Measurements from ENCODE around the gene UBE2Q2.
"Not testable (repeated sequence)": the region's sequence is repeated elsewhere in the genome, so short reads cannot be mapped to it uniquely, and the experiment has no call there.

UBE2Q2 gene

DNA sequence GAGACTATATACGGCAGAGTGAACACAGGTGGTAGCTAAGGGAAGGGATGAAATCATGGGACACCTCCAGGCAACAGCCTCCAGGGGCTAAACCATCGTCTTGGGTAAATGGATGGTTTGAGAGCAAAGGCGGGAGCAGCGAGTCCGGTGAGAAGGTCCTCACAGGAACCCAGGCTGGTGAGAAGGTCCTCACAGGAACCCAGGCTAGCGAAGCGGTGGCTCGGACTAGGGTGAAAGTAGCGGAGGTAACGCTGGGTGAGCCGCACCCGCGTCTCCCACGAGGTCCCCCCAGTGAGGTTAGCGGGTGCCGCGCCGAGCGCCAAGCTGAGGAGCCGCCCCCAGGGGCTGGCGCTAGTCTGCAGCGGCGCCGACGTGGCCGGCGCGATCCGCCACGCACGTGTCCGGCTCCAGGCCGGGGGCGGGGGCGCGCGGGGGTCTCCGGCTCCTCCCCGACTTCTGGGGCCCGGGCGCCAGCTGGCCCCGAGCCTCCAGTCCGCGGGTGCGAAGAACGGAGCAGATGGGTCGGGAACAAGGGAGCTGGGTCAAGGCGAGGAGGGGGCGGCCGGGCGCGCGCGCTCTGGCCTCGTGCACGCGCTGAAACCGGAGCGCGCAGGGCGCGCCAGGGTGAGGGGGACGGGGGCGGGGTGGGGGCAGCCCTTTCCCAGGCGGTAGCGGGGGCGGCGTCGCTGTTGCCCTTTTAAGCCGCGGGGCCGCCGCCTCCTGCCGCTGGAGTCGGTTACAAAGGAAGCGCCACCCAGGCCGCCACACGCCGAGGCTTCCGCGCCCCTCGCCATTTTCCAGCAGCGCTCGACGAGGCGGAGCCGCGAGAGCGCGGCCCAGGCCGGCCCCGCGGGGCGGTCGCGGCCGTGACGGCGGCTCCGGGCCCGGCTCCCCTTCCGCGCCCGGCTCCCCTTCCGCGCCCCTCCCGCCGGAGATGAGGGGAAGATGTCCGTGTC, at the start of gene UBE2Q2:
Gene UBE2Q2 (plus strand): TSS at position 726 of the 956 bp plus-strand sequence. CDS start 220 bp downstream, at position 946.
- peak; percentile 33 to 74 (median 37) for DNase-seq (ENCODE audit: low read depth in 3 of 3)

DNA sequence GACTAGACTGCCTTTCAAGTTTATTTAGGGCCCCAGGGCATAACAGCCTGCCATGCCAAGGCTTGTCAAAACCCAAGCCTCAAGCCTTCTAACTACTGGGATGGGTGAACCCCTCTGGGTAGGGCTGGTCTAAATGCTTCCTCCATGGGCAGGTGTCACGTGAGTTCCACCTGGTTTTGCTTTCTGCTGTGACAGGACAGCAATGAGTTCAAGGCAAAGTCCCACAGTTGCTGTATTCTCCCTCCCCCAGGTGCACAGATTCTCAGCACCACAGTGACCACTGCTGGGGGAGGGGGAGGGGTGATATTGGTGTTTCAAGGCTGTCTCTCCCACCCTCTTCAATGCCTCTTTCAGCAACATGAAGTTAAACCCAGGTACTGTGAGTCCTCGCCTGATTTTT, 46.9 kb upstream of the UBE2Q2 start:
- DNase-seq (ENCODE audit: low read depth in 3 of 3), result no peak

GRCh38 chr15:75797146-75797545, 46.1 kb upstream of the UBE2Q2 start:
- not testable (repeated sequence) for DNase-seq (ENCODE audit: low read depth in 3 of 3)

DNA sequence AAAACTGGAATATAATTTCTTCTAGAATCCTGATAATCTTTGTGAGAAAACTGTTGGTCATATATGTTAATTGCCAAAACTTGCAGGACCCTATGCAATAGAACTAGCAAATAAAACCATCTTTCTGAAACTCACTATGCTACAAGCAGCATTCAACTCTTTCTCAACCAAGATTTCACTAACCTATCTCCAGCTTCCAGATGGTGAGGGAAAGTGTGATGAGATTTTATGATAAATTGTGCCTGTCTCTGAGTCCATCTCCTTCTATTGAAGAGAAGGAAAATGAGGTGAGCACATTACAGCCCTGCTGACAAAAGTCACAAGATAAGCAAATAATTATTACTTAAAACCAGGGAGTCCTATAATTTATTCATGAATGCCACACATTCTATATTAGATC, 44.1 kb upstream of the UBE2Q2 start:
- DNase-seq (ENCODE audit: low read depth in 3 of 3), result no peak

DNA sequence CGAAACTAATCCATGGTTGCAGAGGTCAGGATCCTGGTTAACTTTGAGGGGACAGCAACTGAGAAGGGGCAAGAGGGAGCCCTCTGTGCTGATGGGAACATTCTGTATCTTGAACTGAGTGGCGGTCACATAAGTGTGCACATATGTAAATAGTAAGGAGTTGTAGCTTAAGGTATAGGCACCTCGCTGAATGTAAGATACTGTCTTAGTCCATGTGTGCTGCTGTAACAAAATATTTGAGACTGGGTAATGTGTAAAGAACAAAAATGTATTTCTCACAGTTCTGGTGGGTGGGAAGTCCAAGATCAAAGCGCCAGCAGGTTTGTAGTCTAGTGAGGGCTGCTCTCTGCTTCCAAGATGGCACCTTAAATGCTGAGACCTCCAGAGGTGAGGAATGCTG, 42.8 kb upstream of the UBE2Q2 start:
- not testable (repeated sequence) for DNase-seq (ENCODE audit: low read depth in 3 of 3)

DNA sequence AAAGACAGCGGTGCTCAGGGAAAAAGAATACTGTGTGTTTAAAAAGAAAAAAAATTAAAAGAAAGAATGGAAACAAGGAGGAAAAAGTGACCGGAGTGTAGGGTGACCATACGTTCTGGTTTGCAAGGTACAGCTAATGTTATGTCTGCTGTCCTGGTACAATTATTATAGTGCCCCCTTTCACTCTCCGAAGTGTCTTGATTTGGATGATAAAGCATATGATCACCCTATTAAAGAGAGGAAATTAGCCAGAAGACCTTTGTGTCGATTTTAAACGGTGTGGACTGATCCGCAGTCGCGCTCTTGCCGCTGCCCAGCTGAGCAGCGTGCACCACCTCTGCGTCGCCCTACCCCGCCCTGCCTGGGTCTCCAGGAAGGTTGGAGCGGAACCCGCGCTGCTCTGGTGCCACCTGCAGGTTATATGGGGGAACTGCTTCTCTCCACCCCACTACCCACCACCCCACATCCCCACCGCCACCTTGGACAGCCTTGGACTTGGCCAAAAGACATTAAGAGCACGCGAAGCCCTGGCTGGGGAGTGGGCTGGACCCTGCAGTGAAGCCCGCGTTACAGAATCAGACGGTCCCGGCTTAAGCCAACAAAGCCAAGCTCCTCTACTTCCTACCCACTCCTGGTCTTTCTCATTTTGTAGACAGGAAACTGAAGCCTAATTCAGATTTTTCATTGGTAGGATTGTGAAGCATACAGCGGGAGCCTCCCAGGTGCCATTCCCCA, 41.2 kb upstream of the UBE2Q2 start:
- DNase-seq (ENCODE audit: low read depth in 3 of 3), result peak; percentile 62 to 79 (median 67)

DNA sequence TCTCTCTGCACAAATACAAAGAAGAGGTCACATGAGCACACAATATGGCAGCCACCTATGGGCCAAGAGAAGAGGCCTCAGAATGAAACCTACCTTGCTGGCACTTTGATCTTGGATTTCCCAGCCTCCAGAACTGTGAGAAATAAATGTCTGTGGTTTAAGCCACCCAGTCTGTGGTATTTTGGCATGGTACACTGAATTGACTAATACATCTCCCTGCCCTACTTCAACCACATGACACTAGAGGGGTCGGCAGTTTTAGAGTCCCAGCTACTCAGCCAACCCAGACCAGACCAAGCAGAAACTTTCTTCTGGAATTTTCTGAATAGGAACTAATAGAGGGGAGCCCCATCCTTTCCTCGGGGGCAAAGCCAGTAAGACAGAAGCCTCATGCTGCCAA, 35.8 kb upstream of the UBE2Q2 start:
- not testable (repeated sequence) for DNase-seq (ENCODE audit: low read depth in 3 of 3)

DNA sequence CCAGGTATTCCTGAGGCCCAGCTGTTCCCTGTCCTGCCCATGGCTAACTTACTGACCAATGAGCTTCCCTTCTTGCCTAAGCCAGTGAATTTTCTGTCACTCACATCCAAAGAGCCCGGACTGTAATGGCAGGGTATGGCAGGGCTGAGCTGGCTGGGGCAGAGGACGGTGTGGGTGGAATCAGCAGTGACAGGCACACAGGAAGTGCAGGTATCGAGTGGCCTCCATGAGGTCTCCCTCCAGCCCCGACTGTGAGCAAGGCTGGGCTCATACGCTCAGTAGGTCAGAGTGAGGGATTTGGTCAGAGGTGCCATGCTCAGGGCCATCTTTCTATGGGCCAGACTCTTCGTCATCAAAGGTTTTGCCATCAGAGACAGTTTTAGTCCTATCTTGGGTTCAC, 35.2 kb upstream of the UBE2Q2 start:
- not testable (repeated sequence) for DNase-seq (ENCODE audit: low read depth in 3 of 3)

DNA sequence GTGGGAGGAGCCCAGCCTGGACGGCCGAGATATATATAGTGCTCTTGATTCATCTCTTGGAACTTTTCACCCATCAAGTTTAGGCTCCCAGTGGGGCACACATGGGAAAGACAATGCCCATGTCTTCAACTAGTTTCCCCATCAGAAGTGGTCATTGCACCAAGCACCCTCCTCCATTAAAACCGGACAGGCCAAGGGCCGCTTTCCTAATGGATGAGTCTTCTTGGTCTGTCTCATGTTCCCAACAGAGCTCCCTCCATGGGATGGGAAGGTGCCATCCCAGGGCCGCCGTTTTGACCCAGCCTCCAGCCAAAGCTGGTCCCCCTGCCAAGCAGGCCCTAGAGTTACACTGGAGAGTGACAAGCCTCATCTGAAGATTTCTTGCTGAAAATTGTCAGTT, 34.7 kb upstream of the UBE2Q2 start:
- DNase-seq (ENCODE audit: low read depth in 3 of 3), result no peak

GRCh38 chr15:75809986-75810750, 33.1 kb upstream of the UBE2Q2 start:
- DNase-seq (ENCODE audit: low read depth in 3 of 3), result no peak

DNA sequence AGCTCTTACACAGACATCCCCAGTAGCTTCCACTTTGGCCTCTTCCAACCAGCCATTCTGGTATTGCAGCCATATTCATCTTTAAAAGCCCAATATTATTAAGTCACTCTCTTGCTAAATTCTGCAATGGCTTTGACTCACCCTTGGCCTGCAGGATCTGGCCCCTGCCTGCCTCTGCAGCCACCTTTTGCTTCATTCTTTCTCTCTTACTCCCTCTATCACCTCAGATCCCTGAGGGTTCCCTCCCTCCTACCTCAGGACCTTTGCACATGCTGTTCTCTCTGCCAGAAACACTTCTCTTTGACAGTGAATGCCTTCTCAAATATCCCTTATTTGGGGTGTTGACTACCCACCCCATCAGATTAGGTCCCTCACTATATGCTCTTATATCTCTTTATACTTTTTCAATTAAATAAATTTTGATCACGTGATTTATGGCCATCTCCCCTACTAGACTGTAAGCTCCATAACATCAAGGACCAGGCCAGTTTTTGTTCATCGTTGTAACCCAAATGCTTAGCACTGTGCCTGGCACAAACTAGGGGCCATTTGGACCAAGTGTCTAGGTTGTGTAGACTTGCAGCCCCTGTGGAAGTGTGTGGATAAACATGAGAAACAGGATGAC, 32.3 kb upstream of the UBE2Q2 start:
- no peak for DNase-seq (ENCODE audit: low read depth in 3 of 3)

DNA sequence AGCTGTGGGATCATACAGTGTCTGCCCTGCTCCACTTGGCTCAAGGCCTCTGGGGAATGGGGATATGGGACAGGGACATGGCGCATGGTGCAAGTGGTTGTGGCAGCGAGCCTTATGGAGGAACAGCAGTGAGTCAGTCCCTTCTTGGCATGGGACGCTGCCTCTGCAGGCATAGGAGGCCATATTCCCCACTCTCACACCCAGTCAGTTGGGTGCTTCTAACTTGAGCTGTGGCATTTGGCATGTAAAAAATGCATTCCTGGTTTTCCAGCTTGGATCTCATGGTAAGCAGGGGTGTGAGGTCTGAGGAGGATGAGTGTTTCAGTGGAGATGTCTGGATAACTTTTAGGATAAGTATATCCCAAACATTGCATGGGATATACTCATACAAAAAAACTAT, 31.6 kb upstream of the UBE2Q2 start:
- DNase-seq (ENCODE audit: low read depth in 3 of 3), result no peak

GRCh38 chr15:75814794-75815193, 28.5 kb upstream of the UBE2Q2 start:
- DNase-seq (ENCODE audit: low read depth in 3 of 3), result no peak

- DNase-seq (ENCODE audit: low read depth in 3 of 3), result no peak
Measured at GRCh38 chr15:75815811-75816719, 27.2 kb upstream of the UBE2Q2 start.

DNA sequence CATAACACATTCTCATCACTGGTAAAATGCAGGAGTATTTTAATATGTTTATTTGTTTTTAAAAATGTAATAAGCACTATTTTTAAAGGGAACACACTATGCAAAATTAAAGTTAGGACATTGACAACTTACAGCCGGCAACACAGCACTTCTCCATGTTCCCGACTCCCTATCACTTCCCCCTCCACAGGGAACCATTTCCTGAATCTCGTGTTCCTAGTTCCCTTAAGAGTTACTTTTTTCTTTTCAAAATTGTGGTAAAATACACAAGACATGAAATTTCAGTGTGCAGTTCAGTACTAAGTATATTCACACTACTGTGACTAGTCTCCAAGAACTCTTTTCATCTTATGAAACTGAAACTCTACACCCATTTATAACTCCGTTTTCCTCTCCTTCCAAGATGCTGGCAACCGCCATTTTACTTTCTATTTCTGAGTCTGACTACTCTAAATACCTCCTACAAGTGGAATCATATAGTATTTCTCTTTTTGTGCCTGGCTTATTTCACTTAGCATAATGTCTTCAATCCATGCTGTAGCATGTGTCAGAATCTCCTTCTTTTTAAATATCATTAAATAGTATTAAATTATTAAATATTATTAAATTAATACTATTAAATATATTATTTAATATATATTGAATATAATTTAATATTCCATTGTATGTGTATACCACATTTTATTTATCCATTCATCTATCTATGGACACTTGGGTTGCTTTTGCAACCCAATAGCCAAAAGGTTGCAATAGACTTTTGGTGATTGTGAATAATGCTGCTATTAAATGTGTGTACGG, 25.9 kb upstream of the UBE2Q2 start:
- DNase-seq (ENCODE audit: low read depth in 3 of 3), result no peak

DNA sequence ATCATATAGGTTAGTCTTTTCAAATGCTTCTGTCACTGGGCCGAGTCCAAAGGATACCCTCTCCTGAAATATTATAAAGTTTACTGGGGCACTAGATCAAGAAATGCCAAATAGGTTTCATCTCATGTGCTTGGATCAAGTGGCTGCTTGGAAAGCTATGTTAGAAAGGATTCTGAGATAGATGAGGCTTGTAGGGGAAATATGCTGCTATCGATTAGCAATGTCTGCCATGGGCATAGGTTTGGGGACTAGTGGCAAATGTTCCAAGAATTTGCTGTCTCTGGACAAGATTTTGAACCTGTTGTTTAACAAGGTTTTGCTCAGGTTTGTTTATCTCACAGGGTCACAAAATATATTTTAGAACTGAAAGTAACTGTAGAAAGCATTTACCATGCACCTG, 23.0 kb upstream of the UBE2Q2 start:
- DNase-seq (ENCODE audit: low read depth in 3 of 3), result no peak

DNA sequence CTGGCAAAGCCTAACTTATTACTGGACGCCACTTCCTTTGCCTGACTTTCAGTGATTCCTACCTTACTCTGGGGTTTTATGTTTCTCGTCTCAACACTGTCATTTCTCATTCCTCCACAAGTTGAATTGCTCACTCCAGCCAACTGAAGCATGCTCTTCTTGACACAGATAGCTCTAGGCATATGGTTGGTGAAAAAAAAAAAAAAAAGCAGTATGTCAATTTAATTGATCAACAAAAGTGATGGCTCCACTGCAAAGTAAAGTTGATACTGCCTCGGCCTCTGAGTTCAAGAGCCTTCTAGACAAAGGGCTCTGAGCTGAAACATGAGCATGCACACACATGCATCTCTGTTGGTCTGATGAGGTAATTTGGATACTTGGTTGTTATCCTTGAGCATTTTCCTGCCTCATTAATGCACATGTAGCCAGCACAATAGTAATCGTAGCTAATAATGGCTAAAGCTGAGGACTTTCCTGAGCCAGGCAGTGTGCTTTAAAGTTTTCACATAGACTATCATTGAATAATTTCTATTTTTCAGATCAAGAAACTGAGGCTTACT, 21.4 kb upstream of the UBE2Q2 start:
- no peak for DNase-seq (ENCODE audit: low read depth in 3 of 3)

- no peak for DNase-seq (ENCODE audit: low read depth in 3 of 3)
Measured at GRCh38 chr15:75822685-75823278, 20.5 kb upstream of the UBE2Q2 start.

All from stimulated activated CD4-positive, alpha-beta T cell treated with anti-CD3 and anti-CD28 coated beads, TNF-alpha, amount 100 ng/mL, for 24 hours (primary cell).